B cell (primary cell): ENCODE data around the gene DYNLT4.

Source experiments
- EZH2 ChIP-seq: IDR thresholded peaks from 2 replicates; pipeline ENCODE4 v1.6.1; 2012; ENCODE audit warnings: borderline replicate concordance, low read depth, mild to moderate bottlenecking, moderate library complexity, low read length; ENCODE audit not compliant: insufficient read depth, poor library complexity, severe bottlenecking
- TF ChIP-seq, protein P1 (sequence below): fragments of 200-600 bp; IDR thresholded peaks from one replicate; pipeline ENCODE4 v1.8.0; 2022; ENCODE audit warnings: antibody characterized with exemption, mild to moderate bottlenecking

DNA sequence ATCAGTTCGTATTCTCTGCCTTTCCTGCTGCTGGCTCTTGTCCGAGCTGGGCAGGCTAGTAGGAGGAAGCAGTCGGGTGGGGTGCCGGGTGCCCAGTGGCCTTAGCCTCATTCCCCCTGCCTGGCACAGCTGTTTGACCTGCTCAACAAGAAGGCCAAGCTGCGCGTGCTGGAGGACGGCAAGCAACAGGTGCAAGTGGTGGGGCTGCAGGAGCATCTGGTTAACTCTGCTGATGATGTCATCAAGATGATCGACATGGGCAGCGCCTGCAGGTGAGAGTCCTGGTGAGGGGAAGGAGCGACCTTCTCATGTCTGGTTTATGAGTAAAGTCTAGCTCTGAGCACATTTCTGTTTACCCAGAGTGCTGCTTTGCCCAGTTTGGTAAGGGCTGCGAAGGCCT lies 48.1 kb downstream of the DYNLT4 start:
- TF ChIP-seq, protein P1, sequence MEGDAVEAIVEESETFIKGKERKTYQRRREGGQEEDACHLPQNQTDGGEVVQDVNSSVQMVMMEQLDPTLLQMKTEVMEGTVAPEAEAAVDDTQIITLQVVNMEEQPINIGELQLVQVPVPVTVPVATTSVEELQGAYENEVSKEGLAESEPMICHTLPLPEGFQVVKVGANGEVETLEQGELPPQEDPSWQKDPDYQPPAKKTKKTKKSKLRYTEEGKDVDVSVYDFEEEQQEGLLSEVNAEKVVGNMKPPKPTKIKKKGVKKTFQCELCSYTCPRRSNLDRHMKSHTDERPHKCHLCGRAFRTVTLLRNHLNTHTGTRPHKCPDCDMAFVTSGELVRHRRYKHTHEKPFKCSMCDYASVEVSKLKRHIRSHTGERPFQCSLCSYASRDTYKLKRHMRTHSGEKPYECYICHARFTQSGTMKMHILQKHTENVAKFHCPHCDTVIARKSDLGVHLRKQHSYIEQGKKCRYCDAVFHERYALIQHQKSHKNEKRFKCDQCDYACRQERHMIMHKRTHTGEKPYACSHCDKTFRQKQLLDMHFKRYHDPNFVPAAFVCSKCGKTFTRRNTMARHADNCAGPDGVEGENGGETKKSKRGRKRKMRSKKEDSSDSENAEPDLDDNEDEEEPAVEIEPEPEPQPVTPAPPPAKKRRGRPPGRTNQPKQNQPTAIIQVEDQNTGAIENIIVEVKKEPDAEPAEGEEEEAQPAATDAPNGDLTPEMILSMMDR, result no peak
- no peak for TF ChIP-seq EZH2
